Parathyroid adenoma (tissue), 2 donors: ENCODE measurements around the gene LITAF.

Source experiments
- H2AFZ ChIP-seq: fragments of 300-600 bp; sonication (generic); one replicate; pipeline ENCODE4 v1.7.0; 2017; ENCODE audit warnings: antibody characterized with exemption, mild to moderate bottlenecking
- H3K27ac ChIP-seq: fragments of 300-600 bp; sonication (generic); one replicate; pipeline ENCODE4 v1.7.0; 2017
- H3K27me3 ChIP-seq: fragments of 300-600 bp; sonication (generic); one replicate; pipeline ENCODE4 v1.7.0; 2017; ENCODE audit warnings: low read length; ENCODE audit not compliant: control insufficient read depth, insufficient read depth
- H3K36me3 ChIP-seq: fragments of 300-600 bp; sonication (generic); one replicate; pipeline ENCODE4 v1.7.0; 2017; ENCODE audit warnings: low read length; ENCODE audit not compliant: control insufficient read depth, insufficient read depth
- H3K4me1 ChIP-seq: fragments of 300-600 bp; sonication (generic); one replicate; pipeline ENCODE4 v1.7.0; 2017; ENCODE audit warnings: control low read depth
- H3K4me2 ChIP-seq: fragments of 300-600 bp; sonication (generic); one replicate; pipeline ENCODE4 v1.7.0; 2017; ENCODE audit warnings: low read length
- H3K4me3 ChIP-seq: fragments of 300-600 bp; sonication (generic); one replicate; pipeline ENCODE4 v1.7.0; 2017; ENCODE audit warnings: low read depth, low read length
- H3K79me2 ChIP-seq: fragments of 300-600 bp; sonication (generic); one replicate; pipeline ENCODE4 v1.7.0; 2017; ENCODE audit warnings: control low read depth
- H3K9ac ChIP-seq: fragments of 300-600 bp; sonication (generic); one replicate; pipeline ENCODE4 v1.7.0; 2017; ENCODE audit warnings: mild to moderate bottlenecking
- H3K9me3 ChIP-seq: fragments of 300-600 bp; sonication (generic); one replicate; pipeline ENCODE4 v1.7.0; 2017; ENCODE audit warnings: low read length; ENCODE audit not compliant: control insufficient read depth
- CTCF ChIP-seq: fragments of 300-600 bp; sonication (generic); IDR thresholded peaks from one replicate; pipeline ENCODE4 v1.7.0; 2017; ENCODE audit warnings: antibody characterized with exemption, mild to moderate bottlenecking
- donor health status: primary hyperparathyroidism.

Gene LITAF

GRCh38 chr16:11526655-11527350 is 59.9 kb downstream of the LITAF start:
- no peak overlapping the region for H3K27ac ChIP-seq

GRCh38 chr16:11524098-11524760 is 62.5 kb downstream of the LITAF start:
- Histone ChIP-seq H3K9me3 (no peaks in the 10 kb centered on the region), H2AFZ (no peak overlapping the region), H3K27ac (no peak overlapping the region), H3K4me3 (no peak overlapping the region), H3K4me1 (peaks cover 4% of the 10 kb centered on the region), H3K9ac (no peak overlapping the region), H3K27me3 (no peaks in the 10 kb centered on the region), H3K36me3 (no peaks in the 10 kb centered on the region), H3K79me2 (no peaks in the 10 kb centered on the region), H3K4me2 (no peak overlapping the region)
- no peak for TF ChIP-seq CTCF

More at GRCh38 chr16:11526655-11527350, 59.9 kb downstream of the LITAF start:
- Histone ChIP-seq H3K9me3 (no peaks in the 10 kb centered on the region), H3K4me3 (no peak overlapping the region), H3K4me2 (no peak overlapping the region), H2AFZ (no peak overlapping the region), H3K27me3 (no peaks in the 10 kb centered on the region), H3K36me3 (no peaks in the 10 kb centered on the region), H3K4me1 (peaks cover 4% of the 10 kb centered on the region), H3K79me2 (no peaks in the 10 kb centered on the region), H3K9ac (no peak overlapping the region)
- TF ChIP-seq CTCF: no peak

- Histone ChIP-seq H2AFZ (no peak overlapping the region), H3K4me2 (no peak overlapping the region), H3K9ac (no peak overlapping the region), H3K79me2 (no peaks in the 10 kb centered on the region), H3K9me3 (no peaks in the 10 kb centered on the region), H3K4me3 (no peak overlapping the region), H3K27ac (no peak overlapping the region), H3K36me3 (no peaks in the 10 kb centered on the region), H3K4me1 (peaks cover 4% of the 10 kb centered on the region), H3K27me3 (no peaks in the 10 kb centered on the region)
- TF ChIP-seq CTCF: no peak
These were observed 65.7 kb downstream of the LITAF start for GRCh38 chr16:11521055-11521454.

- no peak overlapping the region for H3K4me3 ChIP-seq
- H3K9ac ChIP-seq: no peak overlapping the region
- no peaks in the 10 kb centered on the region for H3K36me3 ChIP-seq
- H3K4me1 ChIP-seq: peaks cover 4% of the 10 kb centered on the region
- no peaks in the 10 kb centered on the region for H3K27me3 ChIP-seq
- H2AFZ ChIP-seq: no peak overlapping the region
- no peaks in the 10 kb centered on the region for H3K79me2 ChIP-seq
- no peak overlapping the region for H3K4me2 ChIP-seq
- H3K9me3 ChIP-seq: no peaks in the 10 kb centered on the region
- TF ChIP-seq CTCF: no peak
- no peak overlapping the region for H3K27ac ChIP-seq
These were observed 66.3 kb downstream of the LITAF start for GRCh38 chr16:11520442-11520841.
